ENCODE data around the gene CLEC1A.

CLEC1A gene, protein sequence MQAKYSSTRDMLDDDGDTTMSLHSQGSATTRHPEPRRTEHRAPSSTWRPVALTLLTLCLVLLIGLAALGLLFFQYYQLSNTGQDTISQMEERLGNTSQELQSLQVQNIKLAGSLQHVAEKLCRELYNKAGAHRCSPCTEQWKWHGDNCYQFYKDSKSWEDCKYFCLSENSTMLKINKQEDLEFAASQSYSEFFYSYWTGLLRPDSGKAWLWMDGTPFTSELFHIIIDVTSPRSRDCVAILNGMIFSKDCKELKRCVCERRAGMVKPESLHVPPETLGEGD

DNA sequence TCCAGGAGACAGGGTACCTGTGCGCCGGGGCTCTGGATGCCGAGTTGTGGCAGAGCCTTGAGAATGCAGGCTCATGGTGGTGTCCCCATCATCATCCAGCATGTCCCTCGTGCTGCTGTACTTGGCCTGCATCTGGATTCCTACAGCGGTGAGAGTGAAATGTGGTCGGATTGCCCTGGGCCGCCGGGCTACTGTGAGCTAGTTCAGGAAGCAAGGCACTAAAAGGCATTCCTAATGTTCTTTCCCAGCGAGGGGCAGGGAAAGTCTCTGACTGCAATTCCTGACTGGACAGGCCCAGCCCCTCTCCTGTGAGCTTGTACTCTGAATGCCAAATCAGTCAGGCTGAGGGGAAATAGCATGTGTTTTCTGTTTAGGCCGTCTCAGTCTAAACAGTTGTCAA, at the start of gene CLEC1A:
CLEC1A (minus strand) TSS at position 195 of the 400 bp plus-strand sequence; CDS start at position 132, 63 bp downstream.
- DNase-seq = no peak

DNA sequence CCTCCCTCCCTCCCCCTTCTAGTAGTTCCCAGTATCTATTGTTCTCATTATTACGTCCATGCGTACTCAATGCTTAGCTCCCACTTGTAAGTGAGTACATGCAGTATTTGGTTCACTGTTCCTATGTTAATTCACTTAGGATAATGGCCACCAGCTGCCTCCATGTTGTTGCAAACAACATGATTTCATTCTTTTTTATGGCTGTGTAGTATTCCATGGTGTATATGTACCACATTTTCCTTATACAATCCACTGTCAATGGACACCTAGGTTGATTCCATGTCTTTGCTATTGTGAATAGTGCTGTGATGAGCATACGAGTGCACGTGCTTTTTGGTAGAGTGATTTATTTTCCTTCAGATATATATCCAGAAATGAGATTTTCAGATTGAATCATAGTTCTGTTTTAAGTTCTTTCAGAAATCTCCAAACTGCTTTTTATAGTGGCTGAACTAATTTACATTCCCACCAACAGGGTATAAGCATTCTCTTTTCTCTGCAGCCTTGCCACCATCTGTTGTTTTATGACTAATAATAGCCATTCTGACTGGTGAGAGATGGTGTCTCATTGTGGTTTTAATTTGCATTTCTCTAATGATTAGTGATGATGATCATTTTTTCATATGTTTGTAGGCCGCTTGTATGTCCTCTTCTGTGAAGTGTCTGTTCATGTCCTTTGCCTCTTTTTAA, 49.1 kb upstream of the CLEC1A start:
- DNase-seq = no peak

DNA sequence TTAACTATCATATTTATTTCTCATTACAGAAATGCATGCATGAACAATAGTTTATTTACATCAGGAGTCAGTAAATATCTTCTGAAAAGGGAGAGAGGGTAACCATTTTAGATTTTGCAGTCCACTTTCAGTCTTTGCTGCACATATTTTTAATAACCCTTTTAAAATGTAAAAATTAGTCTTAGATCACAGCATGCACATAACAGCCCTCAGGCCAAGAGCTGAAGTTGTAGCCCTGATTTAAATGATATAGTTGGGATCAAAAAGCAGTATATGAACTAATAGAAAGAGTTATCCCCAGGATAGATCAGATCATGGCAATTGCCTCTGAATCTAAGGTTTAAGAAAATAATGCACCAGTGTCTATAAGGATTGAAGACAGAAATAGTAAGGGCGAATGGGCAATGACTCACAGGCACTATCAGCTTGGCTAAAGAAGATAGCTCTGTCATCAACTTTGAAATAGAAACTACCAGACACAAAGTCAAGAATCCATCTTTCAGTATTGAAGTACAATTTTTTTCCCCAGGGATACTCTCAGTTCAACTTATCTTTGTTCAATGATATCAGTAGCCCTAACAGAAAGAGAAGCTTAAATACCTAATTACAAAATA, 44.3 kb upstream of the CLEC1A start:
- no peak for DNase-seq

DNA sequence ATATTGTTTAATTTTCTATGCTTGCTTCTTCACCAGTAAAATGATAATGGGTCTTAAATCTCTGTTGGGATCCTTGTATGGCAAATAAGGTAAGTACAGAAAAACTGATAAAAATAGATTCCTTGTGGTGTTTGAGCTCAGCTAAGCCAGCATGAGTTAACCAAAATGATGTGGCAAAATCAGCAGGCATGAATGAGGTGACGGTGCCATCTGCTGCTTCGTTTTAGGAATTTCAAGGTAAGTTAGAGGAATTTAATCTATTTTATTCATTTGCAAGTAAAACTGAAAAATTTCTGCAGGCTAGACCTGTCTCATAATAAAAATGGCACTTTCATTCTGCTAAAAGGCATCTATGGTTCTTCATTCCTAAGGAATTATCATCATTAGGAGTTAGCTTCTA, 41.2 kb upstream of the CLEC1A start:
- no peak for DNase-seq

DNA sequence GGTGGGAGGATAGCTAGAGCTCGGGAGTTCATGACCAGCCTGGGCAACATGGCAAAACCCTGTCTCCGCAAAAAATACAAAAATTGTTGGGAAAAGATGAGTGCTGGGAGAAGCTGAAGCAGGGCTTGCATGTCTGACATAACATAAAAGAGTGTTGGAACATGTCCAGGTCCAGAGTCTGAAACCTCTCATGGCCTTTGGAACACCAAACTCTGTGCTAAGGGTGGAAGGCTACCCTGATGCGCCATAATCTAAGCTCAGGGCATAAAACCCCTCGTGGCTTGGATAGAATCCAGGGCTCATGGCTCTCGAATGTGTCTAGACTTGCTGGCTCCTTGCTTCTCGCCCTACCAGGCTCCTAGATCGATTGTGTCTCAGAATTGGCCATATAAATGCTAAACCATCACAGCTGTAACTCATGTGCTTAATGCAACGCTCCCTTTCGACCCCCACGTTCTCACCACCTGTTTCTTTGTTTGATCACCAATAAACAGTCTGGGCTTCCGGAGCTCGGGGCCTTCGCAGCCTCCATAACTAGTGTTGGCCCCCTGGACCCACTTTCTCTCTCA, 37.9 kb upstream of the CLEC1A start:
- no peak for DNase-seq

DNA sequence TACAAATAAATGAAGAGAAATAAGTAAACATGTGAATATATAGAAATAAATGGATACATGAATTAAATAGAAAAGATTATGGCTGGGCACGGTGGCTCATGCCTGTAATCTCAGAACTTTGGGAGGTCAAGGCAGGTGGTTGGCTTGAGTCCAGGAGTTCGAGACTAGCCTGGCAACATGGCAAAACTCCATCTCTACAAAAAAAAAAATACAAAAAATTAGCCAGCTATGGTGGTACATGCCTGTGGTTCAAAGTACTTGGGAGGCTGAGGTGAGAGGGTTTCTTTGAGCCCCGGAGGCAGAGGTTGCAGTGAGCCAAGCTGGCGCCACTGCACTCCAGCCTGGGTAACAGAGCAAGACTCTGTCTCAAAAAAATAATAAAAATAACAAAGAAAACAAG, 36.3 kb upstream of the CLEC1A start:
- DNase-seq = no peak

DNA sequence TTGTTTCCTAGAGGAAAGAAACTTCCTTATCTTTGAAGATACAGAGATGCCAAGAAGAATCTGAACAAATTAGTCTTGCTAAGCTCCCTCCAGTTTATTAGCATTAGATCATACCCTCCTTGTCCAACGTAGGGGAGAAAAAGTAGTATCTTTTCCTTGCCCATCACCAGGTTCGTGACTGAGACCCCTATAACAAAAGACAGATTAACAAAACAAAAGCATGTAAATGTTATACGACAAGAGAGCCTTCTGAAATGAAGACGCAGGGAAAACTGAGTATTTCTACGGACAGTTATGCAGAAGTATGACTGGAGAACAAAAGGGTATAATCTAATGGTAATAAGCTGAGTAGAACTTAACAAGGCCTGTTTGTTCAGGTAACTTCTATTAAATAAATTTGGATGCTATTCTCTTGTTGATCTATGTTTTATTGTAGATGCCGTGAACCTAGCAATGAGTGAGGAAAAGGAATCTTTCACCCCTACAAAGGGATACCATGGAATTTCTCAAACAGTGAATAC, 34.1 kb upstream of the CLEC1A start:
- no peak for DNase-seq

DNA sequence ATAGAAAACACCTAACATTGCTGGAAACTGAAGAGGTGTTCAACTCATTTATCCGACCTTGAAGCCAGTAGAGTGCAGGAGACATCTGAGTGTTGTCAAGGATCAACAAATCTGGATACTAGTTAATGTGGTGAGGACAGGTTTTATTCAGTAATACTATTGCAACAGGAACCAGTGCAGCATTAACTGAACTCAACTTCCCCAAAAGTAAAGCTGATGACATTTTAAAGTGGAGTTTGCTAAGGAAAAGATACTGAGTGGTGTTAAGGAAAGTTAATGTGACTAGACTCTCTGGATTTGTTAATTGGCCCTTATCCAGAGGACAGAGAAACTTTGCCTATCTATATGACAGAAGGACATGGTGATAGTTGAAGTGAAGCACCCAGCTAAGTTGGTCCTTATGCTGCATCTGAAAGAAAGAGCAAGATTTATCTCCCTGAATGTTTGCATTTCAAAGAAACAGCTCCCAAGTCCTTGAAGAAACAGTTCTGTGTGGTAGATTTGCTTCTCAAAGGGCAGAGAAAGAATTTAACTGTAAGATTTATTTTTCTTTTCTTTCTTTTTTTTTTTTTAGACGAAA, 32.4 kb upstream of the CLEC1A start:
- no peak for DNase-seq

DNA sequence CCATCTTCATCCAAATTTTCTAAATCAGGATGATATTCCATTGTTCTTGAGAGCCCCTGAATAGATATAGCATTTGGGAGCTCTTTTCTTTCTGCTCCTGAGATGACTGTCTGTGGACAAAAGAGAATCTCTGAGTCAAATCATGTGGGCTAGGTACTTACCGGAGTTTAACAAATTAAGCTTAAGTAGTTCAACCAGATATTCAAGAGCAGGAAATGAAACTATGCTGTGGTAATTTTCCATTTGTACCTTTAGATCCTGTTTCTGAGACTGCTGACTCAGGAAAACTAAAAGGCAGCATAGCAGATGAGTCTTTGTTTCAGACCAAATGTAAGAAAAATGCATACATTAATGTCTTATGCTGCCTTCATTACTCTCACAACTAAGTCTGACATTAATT, 31.3 kb upstream of the CLEC1A start, which contains the start of gene CLEC7A:
CLEC7A (minus strand) TSS at position 158 of the 400 bp plus-strand sequence; CDS start at position 41, 117 bp downstream.
- DNase-seq = no peak

DNA sequence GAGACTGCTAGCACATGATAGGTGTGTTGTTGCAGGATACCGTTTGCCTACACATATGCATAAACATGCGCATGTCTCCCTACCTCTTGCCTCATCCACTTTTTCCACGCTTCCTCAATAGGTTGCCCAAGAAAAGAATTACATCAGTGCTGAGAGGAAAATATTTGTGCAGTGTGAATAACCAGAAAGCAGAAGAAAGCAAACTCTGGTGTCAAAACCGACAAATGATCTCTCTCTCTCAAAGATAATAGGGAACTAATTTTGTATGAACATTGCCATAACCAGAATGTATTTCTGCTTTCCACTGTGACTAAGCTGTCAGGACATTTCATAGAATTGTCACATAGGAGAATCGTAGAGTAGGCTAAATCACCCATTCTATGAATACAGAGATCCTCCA, 29.9 kb upstream of the CLEC1A start:
- no peak for DNase-seq

DNA sequence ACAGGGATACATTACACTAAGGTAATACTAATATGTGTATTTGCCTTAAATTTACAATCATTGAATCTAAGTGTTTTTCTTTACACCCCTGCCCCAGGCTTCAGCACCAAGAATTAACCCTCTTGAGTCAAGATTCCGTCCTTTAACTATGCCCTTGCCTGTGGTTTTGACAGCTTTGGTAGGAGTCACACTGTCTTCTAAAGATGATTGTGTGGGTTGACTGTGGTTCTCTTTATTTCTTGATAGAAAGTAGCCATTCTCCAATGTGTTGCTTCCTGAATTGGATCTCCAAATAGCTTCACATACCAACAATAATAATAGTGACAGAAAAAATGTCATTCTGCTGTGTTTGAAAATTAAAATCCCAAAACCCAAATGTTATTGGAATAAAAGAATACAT, 27.6 kb upstream of the CLEC1A start:
- no peak for DNase-seq

DNA sequence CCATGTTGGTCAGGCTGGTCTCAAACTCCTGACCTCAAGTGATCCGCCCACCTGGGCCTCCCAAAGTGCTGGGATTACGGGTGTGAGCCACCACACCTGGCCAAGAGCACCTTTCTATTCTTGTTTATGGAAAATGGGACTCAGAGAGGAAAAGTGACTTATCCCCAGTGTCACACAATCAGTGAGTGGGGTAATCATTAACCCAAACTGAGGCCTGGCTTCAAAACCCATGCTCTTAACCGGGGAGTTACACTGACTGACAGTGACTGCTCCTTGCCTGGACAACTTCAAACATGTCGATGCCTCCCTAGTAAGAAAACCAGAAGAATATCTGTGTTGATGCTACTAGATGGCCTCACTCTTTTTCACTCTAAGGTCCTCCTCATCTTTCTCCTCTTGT, 23.9 kb upstream of the CLEC1A start:
- no peak for DNase-seq

DNA sequence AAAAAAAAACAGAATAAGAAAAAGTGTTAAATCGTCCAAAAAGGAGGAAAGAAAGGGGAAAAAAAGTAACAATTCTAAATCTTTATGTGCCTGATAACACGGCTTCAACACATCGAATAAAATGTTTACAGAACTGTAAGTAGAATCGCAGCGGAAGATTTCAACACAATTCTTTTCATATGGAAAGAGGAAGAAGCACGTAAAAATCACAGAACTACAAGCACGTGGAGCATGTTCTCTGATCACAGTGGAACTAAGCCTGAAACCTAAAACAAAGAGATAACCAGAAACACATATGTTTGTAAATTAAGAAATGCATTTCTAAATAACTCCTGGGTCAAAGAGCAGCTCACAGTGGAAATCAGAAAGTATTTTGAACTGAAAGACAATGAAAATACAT, 22.5 kb upstream of the CLEC1A start:
- no peak for DNase-seq

DNA sequence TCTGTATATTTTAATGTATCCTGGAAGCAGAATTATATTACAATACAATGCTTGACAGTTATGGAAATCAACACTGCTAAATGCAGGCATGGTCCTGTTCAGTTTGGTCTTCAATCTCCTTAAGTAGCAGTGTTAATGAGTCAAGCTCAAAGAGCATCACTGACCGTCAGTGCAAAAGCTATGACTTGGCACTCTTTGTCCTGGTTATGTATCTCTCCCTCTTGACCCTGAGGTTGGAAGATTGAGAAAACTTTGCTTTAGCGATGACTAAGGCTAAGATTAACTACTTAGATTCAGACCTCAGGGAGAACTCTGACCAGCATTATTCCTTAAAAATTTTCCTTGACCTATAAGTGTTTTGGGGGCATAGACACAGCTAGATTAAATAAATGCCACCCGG, 20.3 kb upstream of the CLEC1A start:
- DNase-seq = no peak

DNA sequence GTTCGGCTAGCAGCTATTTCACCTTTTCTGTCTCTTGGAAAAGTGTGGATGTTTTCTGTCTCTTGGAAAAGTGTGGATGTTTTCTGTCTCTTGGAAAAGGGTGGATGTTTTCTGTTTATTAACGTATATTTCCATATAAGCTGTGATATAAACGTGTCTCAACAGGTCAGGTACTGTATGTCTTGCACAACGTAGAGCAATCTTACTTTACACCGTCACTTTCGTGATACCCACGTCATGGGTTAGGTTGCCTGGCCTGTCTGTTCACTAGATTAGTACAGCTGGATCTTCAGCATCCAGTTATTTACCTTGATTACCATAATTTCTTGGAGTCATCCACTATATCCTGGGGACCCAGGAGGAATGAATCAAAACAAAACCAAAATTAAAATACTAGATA, 17.1 kb upstream of the CLEC1A start:
- DNase-seq = no peak

DNA sequence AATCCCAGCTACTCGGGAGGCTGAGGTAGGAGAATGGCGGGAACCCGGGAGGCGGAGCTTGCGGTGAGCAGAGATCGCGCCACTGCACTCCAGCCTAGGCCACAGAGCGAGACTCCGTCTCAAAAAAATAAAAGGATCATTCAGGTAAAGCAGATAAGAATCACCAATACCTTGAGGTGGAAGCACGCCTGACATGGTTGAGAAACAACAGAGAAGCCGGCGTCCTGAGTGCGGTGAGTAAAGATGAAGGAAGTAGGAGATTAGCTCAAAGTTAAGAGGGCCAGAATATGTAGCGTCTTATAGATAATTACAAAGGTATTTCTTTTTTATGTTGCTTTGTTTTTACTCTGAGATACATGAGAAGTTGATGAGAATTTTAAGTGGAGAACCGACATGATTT, 16.5 kb upstream of the CLEC1A start:
- DNase-seq = no peak

DNA sequence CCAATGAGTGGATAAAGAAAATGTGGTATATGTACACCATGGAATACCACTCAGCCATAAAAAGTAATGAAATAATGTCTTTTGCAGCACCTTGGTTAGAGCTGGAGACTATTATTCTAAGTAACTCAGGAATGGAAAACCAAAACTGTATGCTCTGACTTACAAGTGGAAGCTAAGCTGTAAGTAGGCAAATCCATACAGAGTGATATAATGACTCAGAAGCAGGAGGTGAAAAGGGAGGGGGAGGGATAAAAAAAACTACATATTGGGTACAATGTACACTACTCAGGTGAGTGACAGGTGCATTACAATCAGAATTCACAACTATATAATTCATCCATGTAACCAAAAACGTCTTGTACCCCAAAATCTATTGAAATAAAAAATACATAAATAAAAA, 15.1 kb upstream of the CLEC1A start:
- DNase-seq = no peak

DNA sequence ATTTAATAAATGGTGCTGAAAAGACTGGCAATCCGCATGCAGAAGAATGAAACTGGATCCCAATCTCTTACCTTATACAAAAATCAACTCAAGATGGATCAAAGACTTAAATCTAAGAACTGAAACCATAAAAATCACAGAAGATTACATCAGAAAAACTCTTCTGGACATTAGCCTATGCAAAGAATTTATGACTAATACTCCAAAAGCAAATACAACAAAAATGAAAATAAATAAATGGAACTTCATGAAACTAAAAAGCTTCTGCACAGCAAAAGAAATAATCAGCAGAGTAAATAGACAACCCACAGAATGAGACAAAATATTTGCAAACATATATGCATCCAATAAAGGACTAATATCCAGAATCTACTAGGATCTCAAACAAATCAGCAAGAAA, 14.3 kb upstream of the CLEC1A start:
- no peak for DNase-seq

DNA sequence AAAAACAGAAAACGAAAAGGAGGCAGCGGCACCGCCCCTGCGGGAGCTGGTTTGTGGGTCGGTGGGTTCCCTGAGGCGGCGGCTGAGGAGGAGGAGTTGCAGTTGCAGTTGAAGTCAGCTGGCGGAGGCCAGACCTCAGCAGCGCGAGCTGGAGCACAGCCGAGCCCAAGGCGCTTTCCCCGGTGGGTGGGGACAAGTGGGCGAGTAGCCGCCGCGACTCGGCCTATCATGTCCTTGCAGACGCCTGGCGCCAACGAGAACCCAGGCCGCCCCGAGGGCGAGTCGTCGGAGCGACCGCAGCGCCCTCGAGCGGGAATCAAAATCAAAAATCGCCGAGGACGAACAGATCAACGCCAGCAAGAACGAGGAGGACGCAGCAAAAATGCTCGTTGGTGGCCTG, 12.7 kb upstream of the CLEC1A start:
- no peak for DNase-seq

DNA sequence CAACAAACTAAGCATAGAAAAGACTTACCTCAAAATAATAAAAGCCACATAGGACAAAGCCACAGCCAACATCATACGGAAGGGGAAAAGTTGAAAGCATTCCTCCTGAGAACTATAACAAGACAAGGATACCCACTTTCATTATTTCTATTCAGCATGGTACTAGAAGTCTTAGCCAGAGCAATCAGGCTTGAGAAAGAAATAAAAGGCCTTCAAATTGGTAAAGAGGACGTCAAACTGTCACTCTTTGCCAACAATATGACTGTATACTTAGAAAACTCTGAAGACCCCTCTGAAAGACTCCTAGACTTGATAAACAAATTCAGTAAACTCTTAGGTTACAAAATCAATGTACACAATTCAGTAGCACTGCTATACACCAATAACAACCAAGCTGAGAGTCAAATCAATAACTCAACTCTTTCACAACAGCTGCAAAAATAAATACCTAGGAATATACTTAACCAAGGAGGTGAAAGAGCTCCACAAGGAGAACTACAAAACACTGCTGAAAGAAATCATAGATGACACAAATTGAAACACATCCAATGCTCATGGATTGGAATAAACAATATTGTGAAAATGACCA, 11.6 kb upstream of the CLEC1A start:
- DNase-seq = no peak

DNA sequence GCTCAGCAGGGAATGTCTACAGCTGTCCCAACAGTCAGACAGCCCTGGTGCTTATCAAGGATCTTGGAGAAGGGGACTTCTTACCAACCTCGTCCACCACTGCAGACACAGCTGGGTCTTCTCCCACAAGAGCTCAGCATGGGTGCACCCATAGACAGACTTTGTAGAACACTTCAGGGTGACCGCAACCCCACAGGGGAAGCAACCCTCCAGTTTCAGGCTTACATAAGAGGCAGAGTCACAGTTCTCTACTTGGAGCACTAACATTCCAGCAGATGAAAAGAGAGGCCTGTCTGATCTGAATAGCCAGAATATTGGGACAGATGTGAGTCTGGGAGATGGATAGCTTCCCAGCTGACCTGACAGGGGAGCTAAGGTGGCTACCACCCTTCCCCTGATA, 3.5 kb upstream of the CLEC1A start:
- DNase-seq = no peak

DNA sequence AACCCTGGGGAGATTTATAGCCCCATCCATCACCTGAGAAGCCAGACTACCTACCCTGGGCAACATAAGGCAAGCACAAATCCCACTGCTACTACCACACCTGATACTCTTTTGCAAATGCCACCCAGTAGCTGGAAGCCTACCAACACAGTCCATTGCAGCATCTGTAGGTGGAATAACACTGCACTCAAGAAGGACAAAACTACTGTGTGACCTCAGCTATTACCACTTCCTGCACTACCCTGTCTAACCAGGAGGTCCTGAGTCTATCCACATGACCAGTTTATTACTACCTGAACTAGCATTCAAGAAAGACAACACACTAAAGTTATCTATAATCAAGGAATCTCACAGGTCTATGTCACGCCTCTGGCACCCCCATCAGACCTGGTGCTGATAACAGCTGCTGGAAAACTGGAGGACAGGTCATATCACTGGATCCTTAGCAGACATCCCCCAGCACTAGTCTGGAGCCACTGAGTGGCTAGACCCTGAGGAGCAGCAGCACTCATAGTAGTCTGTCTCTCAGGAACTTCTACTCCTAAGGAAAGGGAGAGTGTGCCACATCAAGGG, 2.9 kb upstream of the CLEC1A start:
- DNase-seq = no peak
